Melanocyte of skin (primary cell): ENCODE results near the gene FAM133A. TPM values are rescaled to one million over a fixed set of nuclear protein-coding genes. Genes with fewer than 3 reads are reported as not detected.

Experiments
- total RNA-seq, 2 donors: library from RNA; depleted of rRNA; stranded (reverse); fragments of >200 nt; gene quantifications; 2 replicates each; pipeline ENCODE4 v1.2.3, GENCODE V29; 2012

The FAM133A gene
- total RNA-seq: not detected

DNA sequence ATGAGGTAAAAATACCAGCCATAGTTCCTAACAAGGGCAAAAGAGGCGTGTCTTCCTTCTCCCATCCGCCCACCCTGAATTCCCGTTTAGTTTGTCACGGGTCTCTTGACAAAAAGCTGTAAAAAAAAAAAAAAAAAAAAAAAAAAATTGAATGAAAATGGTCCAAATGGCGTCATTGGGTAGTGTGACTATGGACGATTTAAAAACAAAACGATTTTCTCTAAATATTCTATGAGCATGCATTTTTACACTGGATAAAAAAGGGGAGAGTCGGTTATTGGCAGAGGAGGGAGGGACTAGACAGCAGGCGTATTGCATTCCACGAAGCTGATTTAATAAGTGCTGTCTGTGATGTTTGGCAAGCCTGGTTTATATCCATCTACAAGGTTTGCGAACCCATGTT lies at the start of gene FAM133A:
FAM133A (plus strand) TSS at position 338 of the 403 bp plus-strand sequence. CDS start 35,214 bp downstream, outside the sequence.

DNA sequence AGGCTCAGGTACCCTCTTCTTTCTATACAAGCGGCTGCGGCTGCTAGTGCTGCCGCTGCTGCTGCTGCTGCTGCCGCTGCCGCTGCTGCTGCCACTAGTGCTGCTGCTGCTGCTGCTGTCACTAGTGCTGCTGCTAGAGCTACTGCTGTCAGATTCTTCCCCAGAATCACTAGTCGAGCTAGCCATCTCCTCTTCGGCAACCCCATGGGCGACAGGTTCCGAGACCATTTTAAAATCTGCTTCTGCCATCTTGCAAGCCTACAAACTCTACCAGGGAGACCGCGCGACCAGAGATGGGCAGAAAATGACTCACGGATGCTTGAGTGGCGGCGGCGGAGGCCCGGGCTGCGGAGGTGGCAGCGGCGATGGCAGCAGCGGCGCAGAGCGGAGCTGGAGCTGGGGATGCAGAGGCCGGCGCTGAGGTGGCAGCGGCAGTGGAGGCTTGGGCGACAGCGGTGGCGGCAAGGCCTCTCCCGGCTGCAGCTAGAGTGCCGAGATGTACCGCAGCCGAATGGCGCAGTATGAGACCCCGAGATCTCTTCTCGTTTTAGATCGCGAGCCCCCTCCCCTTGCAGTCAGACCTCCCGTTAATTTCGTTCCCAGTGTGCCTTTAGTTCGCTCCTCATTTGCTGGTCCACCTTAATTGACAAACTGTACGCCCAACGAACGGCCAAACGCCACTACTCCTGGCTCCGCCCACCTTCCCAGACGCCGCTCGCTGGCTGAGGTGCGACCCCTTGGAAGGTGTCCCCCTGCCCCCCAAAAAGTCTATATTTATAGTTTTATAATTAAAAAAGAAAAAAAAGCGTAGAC lies 744 bp upstream of the FAM133A start, which contains the start of gene NAP1L3:
NAP1L3 (minus strand) TSS at position 523 of the 813 bp plus-strand sequence; CDS start at position 249, 274 bp downstream.

Other genes with a start within 250 kb of the FAM133A start
- gene NAP1L3, start 628 bp upstream of the FAM133A start, total RNA-seq: 1 to 10 TPM in 1 of 2 donors, under 1 TPM in 1; 0.33 to 3.8 TPM